Measurements from ENCODE around the gene C17orf50.

Gene C17orf50

DNA sequence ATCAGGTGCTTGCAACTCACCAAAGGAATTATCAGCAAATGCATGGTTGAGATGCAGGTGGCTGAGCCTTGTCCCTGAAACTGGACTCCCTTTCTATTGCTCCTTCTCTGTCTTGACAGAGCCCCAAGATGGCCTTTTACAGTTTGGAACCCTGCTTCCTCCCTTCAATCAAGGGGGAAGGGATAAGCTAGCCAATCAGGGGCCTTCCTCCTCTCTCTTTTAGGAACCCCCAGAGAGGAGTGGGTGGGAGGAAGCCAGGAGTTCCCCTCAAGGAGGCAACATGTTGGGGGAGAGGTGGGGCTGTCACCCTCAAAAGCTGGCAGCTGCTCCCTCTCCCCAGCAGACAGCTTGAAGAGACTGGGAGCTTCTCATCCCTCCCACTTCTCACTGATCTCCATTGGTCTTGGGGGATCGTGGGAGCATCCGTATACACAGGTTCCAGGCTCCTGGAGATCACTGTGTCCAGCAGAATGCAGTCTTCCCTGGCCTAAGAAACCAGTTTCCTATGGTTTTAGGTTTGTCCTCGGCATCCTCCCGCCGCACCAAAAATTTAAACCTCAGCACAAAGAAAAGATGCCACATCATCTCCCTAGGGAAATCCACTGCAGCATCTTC, 22.1 kb upstream of the C17orf50 start:
- in situ Hi-C loops (cut with HindIII; ENCODE audit: low sequenced_read_pairs), result no loop called here
- no peak overlapping the region for H3K4me3 ChIP-seq (ENCODE audit: low read depth, low read length)
- DNase-seq (ENCODE audit: low read depth, low spot score), result no peak
- TF ChIP-seq, protein P1, sequence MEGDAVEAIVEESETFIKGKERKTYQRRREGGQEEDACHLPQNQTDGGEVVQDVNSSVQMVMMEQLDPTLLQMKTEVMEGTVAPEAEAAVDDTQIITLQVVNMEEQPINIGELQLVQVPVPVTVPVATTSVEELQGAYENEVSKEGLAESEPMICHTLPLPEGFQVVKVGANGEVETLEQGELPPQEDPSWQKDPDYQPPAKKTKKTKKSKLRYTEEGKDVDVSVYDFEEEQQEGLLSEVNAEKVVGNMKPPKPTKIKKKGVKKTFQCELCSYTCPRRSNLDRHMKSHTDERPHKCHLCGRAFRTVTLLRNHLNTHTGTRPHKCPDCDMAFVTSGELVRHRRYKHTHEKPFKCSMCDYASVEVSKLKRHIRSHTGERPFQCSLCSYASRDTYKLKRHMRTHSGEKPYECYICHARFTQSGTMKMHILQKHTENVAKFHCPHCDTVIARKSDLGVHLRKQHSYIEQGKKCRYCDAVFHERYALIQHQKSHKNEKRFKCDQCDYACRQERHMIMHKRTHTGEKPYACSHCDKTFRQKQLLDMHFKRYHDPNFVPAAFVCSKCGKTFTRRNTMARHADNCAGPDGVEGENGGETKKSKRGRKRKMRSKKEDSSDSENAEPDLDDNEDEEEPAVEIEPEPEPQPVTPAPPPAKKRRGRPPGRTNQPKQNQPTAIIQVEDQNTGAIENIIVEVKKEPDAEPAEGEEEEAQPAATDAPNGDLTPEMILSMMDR (IDR thresholded peaks at IDR 0.05; ENCODE audit: low read depth, low read length), result no peak

DNA sequence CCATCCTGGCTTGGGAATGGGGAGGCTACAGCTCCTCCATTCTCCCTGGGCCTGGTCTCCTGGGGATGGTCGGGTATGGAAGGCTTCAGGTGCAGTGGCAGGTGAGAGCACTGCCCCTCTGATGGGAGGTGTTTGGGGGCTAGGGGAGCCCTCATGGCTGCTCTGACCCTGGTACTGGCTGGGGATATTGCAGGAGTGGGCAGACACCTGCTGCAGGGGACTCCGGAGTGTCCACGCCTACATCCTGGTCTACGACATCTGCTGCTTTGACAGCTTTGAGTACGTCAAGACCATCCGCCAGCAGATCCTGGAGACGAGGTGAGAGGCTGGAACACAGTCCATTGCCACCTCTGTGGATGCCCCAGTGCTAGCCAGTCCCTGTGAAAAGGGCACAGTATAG, 20.5 kb upstream of the C17orf50 start:
- no peak for DNase-seq (ENCODE audit: low read depth, low spot score)
- no peak overlapping the region for H3K4me3 ChIP-seq (ENCODE audit: low read depth, low read length)
- TF ChIP-seq, protein P1 (IDR thresholded peaks at IDR 0.05; ENCODE audit: low read depth, low read length), result no peak
- in situ Hi-C loops (cut with HindIII; ENCODE audit: low sequenced_read_pairs), result no loop called here

DNA sequence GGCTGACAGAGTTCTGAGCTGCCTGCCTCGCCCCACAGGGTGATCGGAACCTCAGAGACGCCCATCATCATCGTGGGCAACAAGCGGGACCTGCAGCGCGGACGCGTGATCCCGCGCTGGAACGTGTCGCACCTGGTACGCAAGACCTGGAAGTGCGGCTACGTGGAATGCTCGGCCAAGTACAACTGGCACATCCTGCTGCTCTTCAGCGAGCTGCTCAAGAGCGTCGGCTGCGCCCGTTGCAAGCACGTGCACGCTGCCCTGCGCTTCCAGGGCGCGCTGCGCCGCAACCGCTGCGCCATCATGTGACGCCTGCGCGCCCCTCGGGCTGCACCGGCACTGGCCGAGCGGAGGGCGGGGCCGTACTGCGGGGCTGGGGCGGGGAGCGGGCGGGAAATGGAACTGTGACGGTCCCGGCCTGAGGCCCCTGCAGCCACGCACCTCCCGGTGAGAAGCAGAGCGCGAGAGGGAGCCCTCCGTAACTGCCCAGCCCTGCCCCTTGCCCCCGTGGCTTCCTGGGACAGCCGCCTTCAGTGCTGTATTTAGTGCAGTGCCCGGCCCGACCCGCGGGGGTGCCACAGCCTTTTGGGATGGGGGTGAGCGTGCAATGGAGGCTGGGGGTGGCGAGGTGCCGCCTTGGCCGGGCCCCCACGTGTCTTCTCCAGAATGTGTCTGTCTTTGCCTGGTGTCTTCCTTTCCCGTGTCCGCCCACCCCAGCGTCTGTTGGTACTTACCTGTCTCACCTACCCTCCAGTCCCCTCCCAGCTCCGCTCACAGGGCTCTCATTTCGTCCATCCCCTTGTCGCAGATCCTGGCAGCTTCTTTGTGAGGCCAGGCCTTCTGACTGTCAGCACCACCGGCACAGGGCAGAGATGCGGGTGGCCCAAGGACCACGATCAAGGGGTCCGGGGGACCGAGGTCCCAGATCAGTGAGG, 19.4 kb upstream of the C17orf50 start:
- TF ChIP-seq, protein P1 (IDR thresholded peaks at IDR 0.05; ENCODE audit: low read depth, low read length), result no peak
- in situ Hi-C loops (cut with HindIII; ENCODE audit: low sequenced_read_pairs), result no loop called here
- H3K4me3 ChIP-seq (ENCODE audit: low read depth, low read length), result no peak overlapping the region
- DNase-seq (ENCODE audit: low read depth, low spot score), result no peak

DNA sequence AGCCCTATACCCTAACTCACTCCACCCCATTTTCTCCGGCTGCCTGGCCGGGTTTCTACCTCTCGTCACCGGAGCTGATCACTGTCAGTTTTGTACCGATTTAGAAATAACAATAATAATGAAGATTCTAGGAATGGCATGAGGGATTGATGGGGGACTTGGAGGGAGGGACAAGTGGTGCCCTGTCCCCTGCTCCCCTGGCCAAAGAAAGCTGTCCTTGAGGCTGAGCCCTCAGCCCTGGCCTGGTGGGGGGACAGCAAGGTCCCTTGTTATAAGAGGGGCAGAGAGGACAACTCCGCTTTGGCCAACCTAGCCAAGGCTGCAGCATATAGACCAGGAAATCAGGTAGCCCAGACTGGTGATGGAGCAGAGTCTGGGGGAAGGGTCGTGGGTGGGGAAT, 18.2 kb upstream of the C17orf50 start:
- in situ Hi-C loops (cut with HindIII; ENCODE audit: low sequenced_read_pairs), result no loop called here
- no peak for DNase-seq (ENCODE audit: low read depth, low spot score)
- no peak overlapping the region for H3K4me3 ChIP-seq (ENCODE audit: low read depth, low read length)
- TF ChIP-seq, protein P1 (IDR thresholded peaks at IDR 0.05; ENCODE audit: low read depth, low read length), result no peak

DNA sequence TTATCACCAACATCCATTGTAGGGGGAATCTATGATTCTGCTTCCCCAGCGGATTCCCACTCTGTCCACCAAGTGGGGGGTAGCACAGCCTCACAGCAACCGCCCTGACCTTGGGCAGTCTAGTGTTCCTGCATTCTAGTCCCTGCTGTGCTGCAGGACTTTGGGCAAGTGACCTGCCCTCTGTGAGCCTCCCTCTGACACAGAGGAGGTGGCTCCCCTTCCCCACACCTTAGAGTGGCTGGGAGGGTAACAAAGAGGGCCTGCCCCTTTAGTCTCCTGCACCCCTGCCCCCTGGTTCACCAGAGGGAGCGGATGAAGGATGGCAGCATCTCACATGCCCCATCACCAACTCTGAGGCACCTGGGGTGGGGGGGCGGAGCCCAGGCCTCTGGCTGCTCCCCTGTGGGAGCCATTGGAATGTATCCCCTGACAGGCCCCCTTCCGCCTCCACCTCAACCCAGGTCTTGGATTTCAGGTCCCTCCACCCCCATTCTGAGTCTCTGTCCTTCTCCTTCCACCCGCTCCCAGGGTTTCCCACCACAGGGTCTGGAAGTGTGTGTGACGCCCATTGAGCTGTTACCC, 17.7 kb upstream of the C17orf50 start:
- in situ Hi-C loops (cut with HindIII; ENCODE audit: low sequenced_read_pairs), result no loop called here
- no peak overlapping the region for H3K4me3 ChIP-seq (ENCODE audit: low read depth, low read length)
- no peak for DNase-seq (ENCODE audit: low read depth, low spot score)
- TF ChIP-seq, protein P1 (IDR thresholded peaks at IDR 0.05; ENCODE audit: low read depth, low read length), result no peak

DNA sequence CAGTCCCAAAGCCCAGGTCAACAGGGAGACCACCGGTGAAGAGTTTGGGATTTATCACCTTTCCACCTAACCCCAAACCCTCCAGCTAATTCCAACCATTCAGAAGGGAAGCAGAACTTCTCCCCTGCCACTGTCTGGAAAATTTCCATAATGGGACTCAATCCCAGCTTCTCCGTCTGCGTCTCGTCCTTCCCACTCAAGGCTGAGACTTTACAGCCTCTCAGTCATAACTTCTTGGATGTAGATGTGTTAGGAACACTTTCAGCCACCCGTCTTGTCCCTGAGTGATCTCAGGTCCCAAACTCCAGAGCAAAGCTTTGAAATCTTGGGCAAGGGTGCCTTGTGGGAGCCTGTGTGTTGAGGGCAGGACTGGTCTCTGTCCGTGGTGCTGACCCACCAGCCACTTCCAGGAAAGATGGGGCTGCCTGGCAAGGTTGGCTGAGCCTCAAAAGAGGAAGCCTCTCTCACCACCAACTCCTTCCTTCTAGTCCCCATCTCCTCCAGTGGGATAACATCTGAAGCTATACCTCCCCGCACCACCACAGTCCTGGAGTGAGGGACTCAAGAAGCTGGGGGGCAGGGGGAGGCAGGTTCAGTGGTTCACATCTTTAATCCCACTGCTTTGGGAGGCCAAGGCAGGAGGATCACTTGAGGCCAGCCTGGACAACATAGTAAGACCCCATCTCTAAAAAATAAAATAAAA, 16.9 kb upstream of the C17orf50 start:
- DNase-seq (ENCODE audit: low read depth, low spot score), result peak; percentile 39
- no peak overlapping the region for H3K4me3 ChIP-seq (ENCODE audit: low read depth, low read length)
- in situ Hi-C loops (cut with HindIII; ENCODE audit: low sequenced_read_pairs), result no loop called here
- TF ChIP-seq, protein P1 (IDR thresholded peaks at IDR 0.05; ENCODE audit: low read depth, low read length), result no peak

Data from astrocyte of the spinal cord (primary cell).